Panc1 (cell line): ENCODE data around the gene HLA-DOB.

ENCODE experiments used
- CTCF ChIP-seq: fragments of 450-650 bp; IDR thresholded peaks from 2 replicates; pipeline ENCODE4 v1.5.1; 2017; ENCODE audit warnings: mild to moderate bottlenecking
- POLR2AphosphoS5 ChIP-seq: IDR thresholded peaks from 2 replicates; pipeline ENCODE4 v1.6.1; 2012; ENCODE audit warnings: mild to moderate bottlenecking, low read depth, low read length, moderate library complexity

- TF ChIP-seq CTCF (no peak), POLR2AphosphoS5 (no peak)
Measured at GRCh38 chr6:32865724-32866443, 49.1 kb upstream of the HLA-DOB start.
